GM18526 (cell line): ENCODE measurements around the gene DEDD2.
A peak's percentile ranks its signal among the peaks of the same experiment; 100 is the strongest.

Source experiments
- POLR2A ChIP-seq: IDR thresholded peaks from 3 replicates; pipeline ENCODE4 v1.6.1; 2011; ENCODE audit not compliant: insufficient read length; ENCODE audit errors: extremely low read depth

The DEDD2 gene

DNA sequence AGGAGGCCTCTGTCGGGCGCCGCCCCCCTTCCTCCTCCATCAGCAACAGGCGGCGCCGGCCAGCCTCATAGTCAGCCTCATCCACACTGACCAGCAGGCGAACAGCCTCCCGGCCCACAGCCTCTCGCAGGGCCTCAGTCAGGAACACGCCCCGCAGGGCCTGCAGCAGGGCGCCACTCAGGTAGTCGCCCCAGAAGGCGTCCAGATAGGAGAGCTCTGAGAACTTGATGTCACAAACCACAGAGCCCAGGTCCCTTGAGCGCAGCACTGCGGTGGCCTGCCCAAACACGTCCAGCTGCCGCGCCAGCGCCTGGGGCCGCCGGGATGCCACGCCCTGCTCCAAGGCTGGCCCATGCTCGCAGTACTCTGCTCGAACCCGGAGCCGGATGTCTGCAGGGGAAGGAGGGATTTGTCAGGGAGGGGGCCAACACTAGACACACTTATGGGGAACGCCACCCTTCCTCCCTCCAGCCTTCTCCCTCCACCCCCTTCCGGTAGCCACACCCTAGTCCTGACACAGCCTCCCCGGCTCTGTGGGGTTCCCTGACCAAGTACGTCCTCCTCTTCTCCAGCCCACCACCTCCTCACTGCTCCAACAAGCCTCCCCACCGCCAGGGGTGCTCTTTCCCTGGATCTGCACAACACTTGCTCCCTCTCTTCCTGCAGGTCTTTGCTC, 17.9 kb downstream of the DEDD2 start:
- TF ChIP-seq POLR2A: peak; percentile 35

GRCh38 chr19:42198676-42199439, 18.6 kb downstream of the DEDD2 start:
- no peak for TF ChIP-seq POLR2A

GRCh38 chr19:42197375-42197817, 20.1 kb downstream of the DEDD2 start:
- no peak for TF ChIP-seq POLR2A

DNA sequence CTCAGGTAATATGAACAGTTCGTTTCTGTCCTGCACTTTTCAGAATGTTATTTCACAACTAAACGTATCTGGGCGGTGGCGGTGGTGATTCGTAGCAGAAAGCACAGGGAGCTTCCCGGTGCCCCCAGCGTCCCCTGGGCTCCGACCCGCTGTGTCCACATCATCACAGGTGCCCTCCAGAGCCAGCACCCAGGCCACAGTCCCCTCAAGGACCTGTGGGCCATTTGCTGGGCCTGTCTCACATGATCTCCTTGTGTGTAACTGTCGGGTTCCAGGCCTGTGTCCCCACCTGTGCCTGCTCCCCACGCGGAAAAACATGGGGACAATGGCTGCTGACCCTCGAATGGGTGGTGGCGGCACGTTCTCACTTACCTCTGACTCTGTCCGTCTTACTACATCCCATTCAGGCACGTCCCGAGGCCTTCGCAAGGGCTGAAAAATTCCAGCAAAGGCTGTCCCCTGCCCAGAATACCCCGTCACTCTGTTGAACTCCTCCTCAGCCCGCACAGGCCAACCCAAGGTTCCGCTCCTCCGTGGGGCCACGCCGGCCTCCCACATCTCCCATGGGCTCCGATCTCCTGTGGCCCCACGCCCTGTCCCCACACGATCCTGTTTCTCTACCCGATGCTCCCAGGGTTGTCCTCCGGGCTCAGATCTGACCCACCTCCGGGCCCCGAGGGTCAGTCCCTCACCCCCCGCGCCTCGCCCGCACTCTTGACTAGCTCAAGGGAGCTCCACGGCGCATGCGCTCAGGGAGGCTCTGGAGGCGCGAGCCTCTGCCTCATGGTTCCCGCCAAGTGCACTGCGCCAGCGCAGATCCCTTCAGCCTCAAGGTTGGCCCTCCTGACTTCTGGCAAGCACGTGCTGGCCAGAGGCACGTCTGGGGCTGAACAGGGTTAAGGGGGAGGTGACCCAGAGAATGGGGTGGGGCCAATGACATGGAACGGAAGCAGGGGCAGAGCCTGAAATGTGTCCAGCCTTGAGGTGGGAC, 21.2 kb downstream of the DEDD2 start:
- no peak for TF ChIP-seq POLR2A

DNA sequence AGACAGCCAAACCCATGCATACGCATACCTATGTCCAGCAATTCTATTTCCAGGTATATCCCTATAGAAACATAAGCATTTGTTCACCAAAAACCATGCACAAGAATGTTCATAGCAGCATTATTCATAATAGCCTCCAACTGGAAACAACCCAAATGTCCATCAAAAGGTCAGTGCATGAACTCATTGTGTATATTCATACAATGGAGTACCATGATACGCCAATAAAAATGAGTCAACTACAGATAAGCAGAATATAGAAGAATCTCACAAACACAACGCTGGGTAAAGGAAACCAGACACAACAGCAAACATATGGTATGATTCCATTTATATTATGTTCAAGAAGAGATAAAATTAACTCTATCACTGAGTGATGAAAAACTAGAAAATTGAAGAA, 23.8 kb downstream of the DEDD2 start:
- no peak for TF ChIP-seq POLR2A

GRCh38 chr19:42193294-42193693, 24.2 kb downstream of the DEDD2 start:
- no peak for TF ChIP-seq POLR2A

- no peak for TF ChIP-seq POLR2A
Observed at GRCh38 chr19:42191855-42192254, 25.6 kb downstream of the DEDD2 start.

GRCh38 chr19:42191330-42191729, 26.1 kb downstream of the DEDD2 start:
- TF ChIP-seq POLR2A: no peak

- no peak for TF ChIP-seq POLR2A
Observed at GRCh38 chr19:42189133-42189532, 28.3 kb downstream of the DEDD2 start.

DNA sequence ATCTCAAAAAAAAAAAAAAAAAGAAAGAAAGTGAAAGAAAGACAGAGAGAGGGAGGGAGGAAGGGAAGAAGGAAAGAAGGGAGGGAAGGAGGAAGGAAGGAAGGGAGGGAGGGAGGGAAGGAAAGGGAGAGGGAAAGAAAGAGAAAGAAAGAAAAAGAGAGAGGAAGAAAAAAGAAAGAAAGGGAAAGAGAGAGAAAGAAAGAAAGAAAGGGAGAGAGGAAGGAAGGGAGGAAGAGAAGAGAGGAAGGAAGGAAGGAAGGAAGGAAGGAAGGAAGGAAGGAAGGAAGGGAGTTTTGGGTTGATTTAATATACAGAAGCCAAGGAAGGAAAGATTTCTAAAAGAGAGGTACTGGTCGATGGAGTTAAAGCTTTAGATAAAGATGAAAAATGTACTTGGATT, 28.8 kb downstream of the DEDD2 start:
- no peak for TF ChIP-seq POLR2A

- no peak for TF ChIP-seq POLR2A
Observed at GRCh38 chr19:42185277-42185676, 32.2 kb downstream of the DEDD2 start.

DNA sequence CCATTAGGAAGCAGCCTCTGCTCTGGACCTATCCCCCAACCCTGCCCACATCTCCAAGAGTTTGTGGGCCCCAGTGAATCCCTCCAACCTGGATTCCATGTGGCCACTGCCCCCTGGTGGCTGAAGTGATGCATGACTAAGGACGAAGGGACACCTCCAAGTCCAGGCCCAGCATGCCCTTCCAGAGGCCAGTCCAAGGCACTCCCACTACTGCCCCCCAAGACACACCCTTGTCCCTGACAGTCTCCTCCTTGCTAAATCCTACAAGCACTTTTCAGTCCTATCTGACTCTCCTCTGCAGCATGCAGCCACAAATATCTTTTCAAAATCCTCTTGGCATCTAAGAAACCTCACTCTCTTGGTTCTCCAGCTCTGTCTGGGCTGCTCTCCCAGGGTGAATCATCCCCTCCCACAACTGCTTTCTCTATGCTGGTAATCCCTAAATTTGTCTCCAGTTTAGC, 33.0 kb downstream of the DEDD2 start:
- TF ChIP-seq POLR2A: no peak

DNA sequence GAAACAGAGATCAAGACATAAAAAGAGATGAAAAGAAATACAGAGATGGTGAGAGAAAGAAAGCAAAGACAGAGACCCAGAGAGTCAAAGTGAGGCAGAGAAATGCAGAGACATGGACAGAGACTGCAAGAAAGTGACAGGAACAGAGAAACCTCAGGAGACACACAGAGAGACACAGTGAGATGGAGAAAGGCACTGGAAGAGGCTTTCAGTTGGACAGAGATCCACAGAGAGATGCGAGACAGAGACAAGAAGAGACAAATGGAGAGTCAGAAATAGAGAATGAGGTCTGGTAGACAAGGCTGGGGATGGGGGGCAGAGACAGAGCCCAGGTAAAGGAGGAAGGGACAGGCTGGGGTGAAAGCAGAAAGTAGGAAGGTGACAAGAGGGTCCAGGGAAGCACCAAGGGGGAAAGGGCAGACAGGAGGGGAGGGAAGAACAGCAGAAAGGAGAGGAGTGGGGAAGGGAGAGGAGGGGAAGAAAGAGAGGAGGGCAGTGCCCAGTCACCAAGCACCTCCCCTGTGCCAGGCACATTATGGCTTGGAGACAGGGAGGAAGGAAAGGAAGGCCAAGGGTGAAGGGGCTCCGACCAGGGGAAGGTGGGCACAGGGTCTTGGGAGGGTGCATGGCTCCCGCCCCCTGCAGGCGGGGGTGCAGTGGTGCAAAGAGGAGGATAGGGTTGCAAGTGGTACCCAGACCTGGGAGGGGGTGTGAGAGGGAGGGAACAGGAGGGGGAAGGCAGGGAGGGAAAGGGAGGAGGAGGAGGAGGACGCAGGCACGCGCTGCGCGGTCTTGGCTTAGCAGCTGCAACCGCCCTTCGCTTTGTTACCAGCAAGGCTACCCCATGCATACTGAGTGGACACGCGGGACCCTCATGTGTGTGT, 38.4 kb downstream of the DEDD2 start:
- no peak for TF ChIP-seq POLR2A

DNA sequence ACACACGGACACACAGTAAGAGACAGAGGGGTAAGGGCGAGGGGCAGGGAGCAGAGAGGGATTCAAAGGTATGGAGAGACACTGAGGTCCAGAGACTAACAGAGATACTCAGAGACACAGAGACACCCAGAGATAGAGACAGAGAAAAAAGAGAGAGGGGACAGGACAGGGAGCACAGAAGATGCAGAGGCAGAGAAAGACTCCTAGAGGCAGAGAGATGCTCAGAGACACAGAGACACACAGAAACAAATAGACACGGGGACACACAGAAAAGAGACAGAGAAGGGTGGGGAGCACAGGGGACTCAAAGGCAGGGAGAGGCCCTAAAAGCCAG, 39.8 kb downstream of the DEDD2 start:
- no peak for TF ChIP-seq POLR2A
